GM18502 (cell line): ENCODE data around the gene IRX3.

Experiments
- ATAC-seq: cut with Tn5 transposase; IDR thresholded peaks from one replicate; pipeline ENCODE4 v1.9.1; 2021; ENCODE audit warnings: mild to moderate bottlenecking; ENCODE audit not compliant: unreplicated experiment, poor library complexity

Gene IRX3

DNA sequence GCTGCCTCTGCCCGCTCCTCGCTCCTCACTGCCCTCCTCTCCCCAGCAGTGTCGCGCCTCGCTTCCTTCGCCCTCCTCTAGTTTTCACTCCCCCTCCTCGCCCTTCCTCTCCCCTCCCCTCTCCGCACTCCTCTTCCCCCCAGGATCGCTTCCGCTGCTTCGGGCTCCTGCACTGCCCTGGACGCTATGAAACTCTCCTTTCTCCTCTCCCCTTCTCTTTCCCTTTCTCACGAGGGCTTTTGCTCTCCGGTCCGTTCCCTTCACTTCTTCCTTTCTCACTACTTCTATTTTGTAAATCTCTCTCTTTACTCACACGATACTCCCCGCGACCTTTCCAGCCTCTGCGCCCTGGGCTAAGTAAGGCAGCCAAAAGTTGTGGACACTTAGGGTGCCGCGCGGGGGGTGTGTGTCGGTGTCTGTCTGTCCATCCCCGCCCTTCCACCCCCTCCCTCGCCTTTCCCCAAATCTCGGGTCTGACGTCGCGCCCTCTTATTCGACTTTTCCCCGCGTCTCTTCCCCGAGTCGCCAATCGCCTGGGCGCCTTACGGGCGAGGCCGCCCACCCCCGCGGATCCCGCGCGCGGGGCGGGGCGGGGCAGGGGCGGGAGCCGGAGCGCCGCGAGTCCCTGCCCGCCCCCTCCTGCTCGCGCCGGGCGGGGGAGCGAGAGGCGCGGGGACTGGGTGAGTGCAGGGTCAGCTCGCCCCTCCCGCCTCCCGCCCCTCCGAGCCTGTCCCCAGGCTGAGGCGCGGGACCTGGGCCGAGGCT, at the start of gene IRX3:
Gene IRX3, minus strand, starts transcription at position 422 of the 765 bp plus-strand sequence. CDS start 737 bp downstream, outside the sequence.
- no peak for ATAC-seq

DNA sequence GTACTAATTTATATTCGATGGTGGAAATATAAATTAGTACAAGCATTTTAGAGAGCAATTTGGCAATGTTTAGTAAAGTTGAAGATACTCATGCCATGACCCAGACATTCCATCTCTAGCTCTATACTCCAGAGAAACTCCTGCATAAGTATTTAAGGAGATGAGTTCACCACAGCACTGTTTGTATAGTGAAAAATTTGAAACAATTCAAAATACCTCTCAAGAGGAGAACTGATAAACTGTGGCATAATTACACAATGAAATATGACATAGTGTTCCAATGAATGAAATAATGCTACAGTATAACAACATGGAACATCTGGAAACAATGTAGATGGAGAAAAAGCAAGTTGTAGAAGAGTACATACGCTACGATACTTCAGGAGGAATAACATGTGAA, 48.6 kb upstream of the IRX3 start:
- no peak for ATAC-seq

DNA sequence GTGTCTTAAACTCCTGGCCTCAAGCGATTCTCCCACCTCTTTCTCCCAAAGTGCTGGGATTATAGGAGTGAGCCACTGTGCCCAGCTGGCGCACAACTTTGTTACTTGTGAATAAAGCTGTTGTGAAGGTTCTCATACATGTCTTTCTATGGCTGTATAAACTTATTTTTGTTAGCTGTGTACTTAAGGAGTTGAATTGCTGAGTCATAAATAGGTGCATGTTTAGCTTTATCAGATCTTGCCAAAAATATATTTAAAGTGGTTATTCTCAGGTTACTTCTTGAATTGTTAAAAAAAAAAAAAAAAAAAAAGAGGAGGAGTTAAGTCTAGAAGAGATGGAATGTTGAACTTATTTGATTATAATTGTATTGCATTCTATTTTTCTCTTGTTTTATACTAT, 47.6 kb upstream of the IRX3 start:
- no peak for ATAC-seq

DNA sequence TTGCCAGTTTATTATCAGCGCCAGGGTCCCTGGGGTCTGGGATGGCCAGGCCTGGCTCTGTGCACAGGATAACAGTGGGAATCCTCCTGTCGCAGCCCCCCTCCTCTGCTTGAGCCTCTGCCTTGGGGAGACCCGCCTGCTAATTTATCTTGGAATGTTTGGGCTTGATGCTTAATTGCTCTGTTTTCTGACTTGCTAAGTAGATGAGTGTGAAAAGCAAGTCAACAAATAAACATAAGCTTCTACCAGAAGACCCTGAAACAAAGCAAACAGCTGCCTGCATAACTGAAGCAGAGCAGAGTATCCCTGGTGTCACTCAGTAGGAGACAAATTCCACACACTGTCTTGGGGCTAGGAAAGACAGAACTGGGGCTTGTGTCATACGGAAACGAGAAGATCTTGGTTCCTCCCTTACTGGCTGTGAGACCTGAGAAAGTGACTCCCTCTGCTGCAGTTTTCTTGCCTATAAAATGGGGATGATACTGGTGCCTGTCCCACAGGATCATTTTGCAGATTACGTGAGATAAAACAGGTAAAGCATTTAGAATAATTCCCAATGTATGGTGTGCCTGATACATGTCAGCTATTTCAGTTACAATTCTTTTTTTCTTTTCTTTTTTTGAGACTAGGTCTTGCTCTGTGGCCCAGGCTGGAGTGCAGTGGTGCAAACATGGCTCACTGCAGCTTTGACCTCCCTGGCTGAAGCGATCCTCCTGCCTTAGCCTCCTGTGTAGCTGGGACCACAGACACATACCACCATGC, 44.8 kb upstream of the IRX3 start:
- ATAC-seq = no peak

DNA sequence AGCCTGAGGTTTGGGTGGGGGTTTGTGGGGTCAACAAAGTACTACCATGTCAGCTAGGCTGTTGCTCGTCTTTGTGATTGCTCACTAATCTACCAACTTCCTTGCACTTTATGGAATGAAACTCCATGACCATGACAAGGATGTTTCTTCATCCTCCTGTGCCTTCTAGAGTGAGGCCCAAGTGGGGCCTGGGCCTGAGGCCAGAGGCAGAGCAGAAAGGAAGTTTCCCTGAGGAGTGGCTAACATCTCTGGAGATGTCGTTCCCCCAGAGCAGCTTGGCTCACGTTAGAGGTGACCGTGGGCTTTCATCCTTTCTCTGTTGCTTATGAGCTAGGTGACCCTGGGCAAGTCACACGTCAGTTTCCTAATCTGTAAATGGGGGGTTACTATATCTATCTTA, 41.0 kb upstream of the IRX3 start:
- no peak for ATAC-seq

DNA sequence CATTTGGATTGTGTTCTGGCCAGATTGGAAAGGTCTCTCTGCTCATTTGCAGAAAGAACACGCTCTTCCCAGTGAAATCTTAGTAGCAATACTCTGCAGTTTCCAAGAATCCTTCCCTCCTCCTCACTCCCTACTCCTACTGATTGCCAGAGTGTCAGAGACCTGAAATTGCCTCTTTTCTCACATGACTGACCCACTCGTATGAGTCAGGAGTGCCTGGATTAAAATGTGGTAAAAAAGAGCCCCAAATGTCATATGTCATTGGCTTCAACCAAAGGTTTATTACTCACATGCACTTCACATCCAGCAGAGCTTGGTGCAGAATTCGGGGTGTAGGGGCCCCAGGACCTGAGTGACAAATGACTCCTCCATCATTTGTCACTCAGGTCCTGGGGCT, 39.7 kb upstream of the IRX3 start:
- no peak for ATAC-seq

DNA sequence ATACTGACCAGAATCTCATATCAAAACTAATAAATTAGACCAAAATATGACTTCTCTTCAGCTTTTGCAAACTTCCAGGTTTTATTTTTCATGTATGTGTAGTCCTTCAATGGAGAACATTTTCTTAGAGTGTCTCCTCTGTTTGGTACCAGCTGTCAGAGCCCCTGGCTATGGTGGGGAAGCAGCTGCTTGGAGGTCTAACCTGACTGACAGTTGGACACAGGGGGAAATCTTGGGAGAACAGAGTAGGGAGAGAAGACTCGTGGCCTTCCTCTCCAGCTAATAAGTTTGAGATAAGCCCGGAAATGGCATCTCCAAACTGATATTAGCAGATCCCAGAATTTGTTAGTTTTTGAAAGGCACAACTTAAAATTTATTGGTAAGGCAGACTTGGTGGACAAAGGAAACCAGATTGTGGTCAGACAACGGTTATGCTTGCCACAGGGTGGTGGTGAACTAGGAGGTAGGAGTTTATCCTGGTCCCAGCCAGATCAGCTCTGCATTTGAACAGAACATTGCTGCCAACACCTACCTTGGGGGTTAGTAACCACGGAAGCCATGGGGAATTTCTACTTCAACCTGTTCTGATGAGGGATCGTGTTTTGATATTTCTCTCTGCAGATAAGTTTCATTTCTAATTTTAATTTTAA, 39.2 kb upstream of the IRX3 start:
- ATAC-seq = no peak

DNA sequence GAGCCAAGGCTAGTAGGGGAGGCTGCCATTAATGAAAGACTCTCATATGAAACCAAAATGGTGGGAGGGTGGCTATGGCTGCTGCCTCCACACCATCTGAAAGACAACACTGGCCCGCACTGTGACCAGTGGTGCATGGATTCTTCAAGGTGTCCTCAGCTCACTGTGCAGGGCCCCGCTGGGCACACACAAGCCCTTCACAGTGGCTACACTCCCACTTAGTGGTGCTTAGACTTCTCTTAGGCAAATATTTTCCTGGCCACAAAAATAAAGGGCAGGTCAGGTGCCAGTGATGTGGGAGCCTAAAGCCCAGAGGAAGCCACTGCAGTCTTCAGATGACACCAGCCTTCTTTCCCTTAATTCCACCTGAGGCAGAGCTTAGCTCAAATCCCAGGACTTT, 38.1 kb upstream of the IRX3 start:
- ATAC-seq = no peak

DNA sequence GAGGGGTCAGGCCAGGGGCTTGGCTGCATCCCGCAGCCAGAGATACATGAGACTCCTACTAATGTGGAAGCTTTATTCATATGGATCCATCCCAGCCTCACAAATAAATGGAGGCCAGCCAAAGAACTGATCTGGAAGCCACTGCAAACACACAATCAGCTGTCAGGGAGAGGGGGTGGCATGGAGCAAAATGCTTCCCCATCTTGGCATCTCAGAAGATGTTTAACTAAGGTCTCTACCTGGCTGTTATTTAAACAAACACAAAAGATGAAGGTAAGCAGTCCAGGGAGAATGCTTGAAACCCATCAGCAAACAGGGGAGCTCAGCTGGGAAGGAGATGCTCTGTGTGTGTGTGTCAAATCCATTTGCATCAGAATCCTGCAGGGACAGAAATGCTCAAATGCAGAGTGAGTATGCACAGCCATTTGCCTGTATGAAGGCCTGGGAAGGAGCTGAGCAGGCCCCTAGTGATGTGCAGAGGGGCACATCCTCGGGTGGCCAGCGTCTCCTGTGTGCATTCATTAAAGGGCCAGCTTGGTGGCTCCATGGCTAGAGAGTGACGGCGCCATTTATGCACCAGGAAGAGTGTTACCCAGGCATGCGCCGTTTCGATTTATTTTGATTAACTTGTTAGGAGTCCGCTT, 34.2 kb upstream of the IRX3 start:
- ATAC-seq = no peak

DNA sequence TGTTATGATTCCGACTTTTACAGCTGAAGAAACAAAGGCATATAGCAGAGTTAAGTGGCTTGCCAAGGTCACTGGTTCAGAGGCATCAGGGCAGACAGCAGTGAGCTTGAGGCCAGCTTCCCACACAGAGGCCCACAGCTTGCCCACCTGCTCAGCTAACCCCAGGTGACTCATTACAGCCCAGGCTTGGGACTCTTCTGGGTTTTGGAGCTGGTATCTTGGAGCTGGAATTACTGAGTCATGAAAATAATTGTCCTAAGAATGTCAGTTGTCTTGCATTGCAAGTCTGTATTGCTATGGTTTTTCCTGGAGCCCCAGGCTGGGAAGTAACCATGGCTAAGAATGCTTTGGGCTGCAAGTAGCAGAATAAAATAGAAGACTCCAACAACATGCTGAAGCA, 32.4 kb upstream of the IRX3 start:
- ATAC-seq = no peak

DNA sequence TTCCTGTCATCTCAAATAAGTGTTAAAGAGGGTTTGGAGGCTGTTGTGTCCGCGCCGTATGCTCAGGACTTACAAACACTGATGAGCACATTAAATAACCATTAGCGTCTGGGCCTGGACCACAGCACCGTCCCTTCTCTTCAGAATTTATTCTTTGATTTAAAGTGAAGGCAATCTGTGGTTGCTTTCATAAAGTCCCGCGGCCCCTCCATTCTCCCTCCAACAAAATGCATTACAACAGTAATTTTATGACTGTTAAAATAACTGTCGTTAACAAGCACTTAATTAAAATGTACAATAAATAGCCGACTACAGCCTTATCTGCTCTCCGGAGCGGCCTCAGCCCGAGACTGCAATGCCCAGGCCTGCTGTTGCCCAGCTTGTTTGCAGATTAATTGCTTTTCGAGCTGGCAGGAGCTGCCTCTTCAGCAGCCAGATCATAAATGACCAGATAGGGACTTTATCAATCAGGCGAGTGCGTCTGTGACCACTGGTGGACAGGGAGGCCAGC, 30.6 kb upstream of the IRX3 start:
- ATAC-seq = no peak

DNA sequence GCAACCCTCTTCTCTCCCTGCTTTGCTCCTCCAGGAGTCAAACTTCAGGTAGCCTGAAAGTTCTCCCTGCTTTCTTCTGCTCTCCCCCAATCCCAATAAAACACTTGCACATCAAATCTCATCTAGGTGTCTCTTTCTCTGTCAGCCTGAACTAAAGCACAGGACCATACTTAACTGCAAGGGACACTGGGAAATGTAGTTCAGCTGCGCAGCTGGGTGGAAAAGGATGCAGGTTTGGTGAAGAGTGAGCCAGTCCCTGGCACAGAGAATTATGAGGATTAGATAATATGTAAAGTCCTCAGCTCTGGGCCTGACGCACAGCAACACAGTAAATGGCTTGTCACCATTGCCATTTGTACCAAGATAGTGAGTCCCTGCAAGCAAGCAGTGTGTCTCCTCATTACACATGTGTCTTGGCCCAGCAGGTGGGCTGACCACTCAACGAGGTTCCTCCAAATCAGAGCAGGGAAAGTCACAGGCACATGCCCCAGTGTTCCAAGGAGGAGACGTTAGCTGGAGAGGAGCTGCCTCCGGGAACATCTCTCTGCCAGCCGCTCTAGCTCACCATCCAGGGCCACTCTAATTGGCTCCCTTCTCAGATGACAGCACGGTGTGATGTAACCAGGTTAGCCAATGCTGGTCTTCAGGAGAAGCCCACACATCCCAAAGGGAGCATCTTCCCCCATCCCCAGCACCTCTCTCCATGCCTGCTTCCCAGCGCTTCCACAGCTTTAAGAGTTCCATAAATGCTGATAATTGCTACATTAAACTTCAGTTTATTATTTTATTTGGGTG, 29.7 kb upstream of the IRX3 start:
- no peak for ATAC-seq

DNA sequence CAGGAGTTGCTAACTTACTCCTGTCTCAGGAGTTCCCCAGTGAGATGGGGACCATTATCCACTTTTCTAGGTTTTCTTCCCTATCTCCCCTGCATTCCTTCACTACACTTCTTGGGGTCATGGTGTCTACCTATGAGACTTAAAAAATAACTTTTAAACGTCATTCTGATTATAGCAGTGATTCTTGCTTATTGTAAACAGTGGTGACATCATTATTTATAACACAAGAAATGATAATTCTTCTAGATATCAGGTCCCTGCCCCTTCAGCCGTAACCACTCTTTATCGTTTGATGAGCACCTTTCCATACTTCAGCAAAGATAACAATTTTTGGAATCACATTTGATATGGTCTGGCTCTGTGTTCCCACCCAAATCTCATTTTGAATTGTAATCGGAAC, 27.2 kb upstream of the IRX3 start:
- ATAC-seq = no peak

DNA sequence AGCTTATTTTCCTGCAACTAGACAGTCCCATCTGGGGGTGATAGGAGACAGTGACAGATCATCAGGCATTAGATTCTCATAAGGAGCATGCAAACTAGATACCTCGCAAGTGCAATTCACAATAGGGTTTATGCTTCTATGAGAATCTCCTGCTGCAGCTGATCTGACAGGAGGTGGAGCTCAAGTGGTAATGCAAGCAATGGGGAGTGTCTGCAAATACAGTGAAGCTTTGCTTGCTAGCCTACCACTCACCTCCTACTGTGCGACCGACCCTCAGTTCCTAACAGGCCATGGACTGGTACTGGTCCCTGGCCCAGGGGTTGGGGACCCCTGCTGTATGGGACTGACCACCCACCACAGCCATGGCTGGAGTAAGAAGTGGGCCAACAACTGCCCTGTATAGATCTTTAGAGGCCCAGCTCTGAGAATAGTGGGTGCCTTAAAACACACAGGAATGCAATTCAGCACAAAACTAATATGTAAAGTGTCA, 26.0 kb upstream of the IRX3 start:
- ATAC-seq = no peak

DNA sequence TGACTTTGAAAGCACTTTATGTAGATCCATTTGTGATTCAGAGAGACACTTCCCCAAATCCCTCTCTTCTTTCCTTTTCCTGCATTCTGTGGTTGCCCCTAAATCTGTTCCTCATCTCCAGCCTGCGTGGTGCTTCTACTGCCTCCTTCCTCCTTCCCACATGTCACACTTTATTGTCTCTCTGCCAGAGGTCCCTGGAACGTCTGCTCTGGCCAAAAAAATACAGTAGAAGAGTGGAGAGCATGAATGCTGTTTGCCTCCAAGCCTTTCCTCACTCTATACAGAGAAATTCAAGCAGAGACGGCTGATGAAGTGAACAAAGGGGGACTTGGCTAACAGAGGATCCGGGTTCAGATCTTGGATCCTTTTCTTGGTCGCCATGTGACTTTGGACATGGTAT, 22.8 kb upstream of the IRX3 start:
- ATAC-seq = no peak

DNA sequence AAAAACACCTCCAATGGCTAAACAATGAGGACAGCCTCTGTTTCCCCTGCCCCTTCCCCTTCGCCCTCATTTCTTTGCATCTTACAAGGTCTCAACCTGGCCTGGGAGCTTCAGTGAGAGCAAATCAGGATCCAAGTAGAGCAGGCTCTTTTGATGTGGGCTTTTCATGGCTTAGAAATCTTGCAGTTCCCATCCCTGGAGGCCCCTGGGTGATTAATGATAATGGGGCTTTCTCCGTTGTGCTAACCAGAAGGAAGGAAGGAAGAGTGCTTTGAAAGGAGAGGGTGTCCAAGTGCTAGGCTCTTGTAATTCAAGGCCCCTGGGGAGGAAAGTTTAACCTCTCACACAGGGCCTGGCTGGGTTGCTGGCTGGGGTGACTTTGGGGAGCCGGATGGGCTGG, 18.5 kb upstream of the IRX3 start:
- ATAC-seq = no peak

DNA sequence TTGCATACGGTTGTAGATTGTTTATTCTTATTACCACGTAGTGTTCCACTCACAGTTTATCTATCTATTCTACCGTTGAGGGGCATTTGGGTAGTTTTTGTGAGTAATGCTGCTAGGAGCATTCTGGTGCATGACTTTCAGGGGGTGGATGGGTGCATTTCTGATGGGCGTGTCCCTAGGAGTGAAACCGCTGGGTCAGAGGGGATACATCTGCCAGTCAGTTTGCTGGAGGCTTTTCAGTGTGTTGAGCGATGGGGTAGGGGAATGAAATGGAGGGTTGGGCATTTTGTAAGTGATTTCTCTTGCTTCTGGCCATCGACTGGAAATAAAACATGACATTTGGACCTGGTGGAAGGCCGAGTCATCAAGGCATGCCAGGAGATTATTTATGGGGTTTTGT, 17.0 kb upstream of the IRX3 start:
- ATAC-seq = no peak

DNA sequence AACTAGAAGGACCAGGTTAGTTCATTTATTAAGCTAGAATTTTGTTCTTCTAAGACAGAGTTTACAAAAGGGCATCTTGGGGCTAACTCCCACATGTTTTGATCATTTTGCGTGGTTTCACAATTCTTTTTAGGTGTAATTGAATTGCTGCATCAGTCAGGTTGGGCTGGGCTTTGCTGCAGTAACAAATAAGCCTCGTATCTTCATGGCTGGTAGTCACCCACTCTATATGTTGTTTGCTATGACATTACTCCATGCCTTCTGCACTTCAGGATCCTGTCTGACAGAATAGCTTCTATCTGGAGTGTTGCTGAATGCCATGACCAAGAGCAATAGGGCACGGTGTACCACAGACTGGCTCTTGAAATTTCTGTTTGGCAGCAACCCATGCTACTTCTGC, 10.6 kb upstream of the IRX3 start:
- no peak for ATAC-seq

DNA sequence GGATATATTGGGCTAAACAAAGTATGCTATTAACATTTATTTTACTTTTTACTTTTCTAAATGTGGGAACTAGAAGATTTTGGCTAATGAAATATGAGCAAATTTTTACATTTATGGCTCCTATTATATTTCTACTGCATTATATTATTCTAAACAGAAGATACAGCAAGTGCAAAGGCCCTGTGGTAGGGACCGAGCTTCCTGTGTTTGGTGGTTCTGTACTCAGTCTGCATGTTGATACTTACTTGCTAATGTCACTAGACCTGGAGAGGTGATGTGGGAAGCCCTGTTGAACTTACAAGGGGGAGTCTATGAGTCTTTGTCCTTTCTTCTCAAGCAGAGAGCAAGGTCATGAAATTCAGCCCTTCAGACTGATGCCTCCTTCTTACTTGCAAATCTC, 10.0 kb upstream of the IRX3 start:
- ATAC-seq = no peak
